ENCODE results near the gene ZNF143. TPM values are rescaled to one million over a fixed set of nuclear protein-coding genes. Genes with fewer than 3 reads are reported as not detected.
"Not testable (repeated sequence)": the region's sequence is repeated elsewhere in the genome, so short reads cannot be mapped to it uniquely, and the experiment has no call there.

ZNF143 gene
- 7.0 TPM for total RNA-seq

DNA sequence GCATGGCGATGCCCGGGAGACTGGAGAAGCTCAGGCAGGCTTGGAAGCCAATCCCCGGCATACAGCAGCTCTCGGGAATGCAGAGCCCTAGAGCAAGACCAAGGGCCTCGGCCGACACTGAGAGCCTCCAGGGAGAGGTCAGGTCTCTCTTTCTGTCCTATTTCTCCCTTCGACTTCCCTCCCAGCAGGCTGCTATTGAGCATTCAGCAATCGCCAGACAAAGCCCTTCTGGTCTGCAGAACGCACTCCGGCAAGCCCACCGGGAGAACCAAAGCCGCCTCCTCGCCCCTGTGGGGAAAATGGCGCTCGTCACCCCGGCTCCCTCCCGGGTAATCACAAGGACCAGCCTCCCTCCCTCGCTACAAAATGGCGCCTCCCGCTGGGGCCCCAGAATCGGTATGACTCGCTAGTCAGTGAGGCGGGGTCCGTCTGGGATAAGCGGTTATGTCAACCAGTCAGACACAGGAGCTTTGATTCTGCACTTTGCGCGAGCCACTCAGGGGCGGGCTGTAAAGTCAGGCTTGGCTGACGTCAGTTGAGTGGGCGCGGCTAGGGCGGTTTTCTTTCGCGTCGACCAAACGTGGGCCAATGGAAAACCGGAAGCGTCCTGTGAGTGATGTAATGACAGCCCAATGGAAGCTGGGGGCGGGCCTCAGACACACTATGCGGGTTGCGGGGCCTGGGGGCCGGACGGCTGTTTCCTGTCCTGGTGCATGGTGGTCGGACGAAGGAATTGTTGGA lies at the start of gene ZNF143:
Gene ZNF143 (plus strand): TSS at position 691 of the 741 bp plus-strand sequence. CDS start 10,297 bp downstream, outside the sequence.
- DNase-seq (ENCODE audit: low spot score) (peak; percentile 100), ATAC-seq (peak; percentile 89)

- ATAC-seq: peak; percentile 98
- peak; percentile 60 for DNase-seq (ENCODE audit: low spot score)
These were observed 32.1 kb upstream of the ZNF143 start for GRCh38 chr11:9428706-9429105.

DNA sequence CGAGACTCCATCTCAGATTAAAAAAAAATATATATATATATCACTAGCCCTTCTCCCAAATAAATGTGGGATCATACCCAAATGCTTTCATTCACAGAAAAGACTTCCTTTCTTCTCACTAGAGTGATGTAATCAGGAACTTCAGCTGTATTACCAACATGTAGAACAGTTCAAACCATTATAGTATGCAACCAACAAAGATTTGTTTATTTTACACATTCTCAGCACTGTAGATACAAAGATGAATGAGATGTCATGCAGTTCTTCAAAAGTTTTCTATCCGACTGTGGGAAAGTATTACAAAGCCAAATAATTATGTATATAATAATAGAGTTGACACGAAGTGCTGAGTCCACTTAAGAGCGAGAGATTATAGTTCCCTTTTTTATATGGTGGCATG lies 22.2 kb upstream of the ZNF143 start:
- DNase-seq (ENCODE audit: low spot score) (no peak), ATAC-seq (no peak)

DNA sequence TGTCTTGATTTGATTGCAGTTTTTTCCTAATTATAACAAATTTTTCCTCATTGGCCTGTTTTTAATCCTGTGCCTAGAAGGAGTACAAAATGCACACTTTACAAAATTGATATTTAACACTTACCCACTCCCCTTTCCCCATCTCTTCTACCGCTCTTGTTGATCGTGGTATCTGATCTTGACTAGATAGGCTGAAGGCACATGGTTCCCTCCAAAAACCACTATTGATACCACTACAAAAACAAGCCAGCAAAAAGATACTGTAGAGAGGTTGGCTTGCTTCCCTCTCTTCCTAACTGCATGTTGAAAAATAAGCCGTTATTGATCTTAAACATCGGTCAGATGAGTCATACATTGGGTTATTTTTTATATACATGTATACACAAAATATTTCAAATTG lies 14.6 kb upstream of the ZNF143 start:
- ATAC-seq: no peak
- no peak for DNase-seq (ENCODE audit: low spot score)

- DNase-seq (ENCODE audit: low spot score): no peak
- no peak for ATAC-seq
These were observed 12.0 kb upstream of the ZNF143 start for GRCh38 chr11:9448576-9449352.

DNA sequence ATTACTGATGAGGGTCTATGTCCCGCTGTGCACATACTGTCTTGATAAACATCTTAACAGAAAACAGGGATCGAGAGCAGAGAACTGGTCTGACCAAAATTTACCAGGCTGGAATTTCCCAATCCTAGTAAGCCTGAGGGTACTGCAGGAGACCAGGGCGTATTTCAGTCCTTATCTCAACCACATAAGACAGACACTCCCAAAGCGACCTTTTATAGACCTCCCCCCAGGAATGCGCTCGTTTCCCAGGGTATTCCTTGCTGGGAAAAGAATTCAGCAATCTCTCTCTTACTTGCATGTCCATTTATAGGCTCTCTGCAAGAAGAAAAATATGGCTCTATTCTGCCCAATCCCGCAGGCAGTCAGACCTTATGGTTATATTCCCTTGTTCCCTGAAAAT lies 8.8 kb upstream of the ZNF143 start:
- DNase-seq (ENCODE audit: low spot score); ATAC-seq: not testable (repeated sequence)

GRCh38 chr11:9455722-9456121 lies 5.1 kb upstream of the ZNF143 start:
- ATAC-seq (no peak), DNase-seq (ENCODE audit: low spot score) (no peak)

DNA sequence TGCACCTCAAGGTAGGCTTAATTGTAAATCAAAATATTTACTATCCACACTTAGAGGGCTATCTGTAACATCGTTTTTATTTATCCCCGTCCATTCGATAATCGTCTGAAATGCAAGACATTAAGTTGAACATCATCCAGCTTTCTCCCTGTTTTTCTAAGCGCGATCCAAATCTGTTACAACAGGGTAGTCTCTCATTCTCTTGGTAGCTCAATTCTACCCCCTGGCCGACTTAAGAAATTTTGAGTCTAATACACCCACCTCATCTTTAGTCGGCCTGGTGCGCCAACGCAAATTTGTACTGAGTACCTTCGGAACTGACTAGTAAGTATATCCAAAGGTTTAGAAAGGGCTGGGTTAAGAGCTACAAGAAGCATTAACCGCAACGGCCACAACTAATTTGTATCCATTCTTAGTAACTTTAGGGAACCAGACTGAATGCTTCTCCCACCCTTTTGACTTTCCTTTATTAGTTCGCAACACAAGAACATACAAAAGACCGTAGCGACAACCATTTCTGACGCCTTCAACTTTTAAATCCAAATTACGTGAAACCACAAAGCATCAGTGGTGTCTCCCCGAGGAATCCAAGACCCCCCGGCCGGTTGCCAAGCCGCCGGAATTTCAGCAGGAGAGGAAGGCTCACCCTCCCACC lies 1.0 kb upstream of the ZNF143 start:
- ATAC-seq (no peak), DNase-seq (ENCODE audit: low spot score) (no peak)

DNA sequence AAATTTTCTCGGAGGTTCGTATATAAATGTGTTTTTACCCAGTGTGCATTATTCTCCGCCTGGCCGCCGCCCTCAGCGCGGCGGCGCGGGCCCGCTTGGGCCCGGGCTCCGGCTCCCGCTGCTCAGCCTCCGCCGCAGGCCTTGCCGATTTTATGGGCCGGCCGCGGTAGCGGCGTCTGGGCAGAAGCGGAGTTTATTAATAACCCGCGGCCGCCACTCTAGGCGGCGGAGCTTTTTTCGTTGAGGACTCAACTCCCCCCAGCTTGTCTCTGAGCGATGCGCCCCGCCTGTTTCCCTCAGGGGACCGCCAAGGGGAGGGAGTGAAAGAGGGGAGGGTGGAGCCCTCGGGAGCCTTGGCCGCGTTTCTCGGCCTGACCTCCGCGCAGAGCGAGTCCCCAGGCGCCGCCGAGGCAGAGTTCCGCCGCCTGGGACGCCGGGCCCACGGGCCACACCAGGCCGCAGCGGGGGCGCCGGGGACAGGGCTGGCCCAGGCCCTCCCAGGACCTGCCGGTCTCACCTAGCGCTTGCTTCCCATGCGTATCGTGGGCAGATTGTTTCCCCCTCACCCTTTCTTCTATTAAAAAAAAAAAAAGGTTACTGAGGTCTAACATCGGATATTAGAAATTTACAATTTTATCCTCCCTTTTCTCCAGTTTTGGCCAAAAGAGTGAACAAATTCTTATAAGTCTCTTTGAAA lies 399 bp downstream of the ZNF143 start:
- ATAC-seq: peak; percentile 77

GRCh38 chr11:9461760-9462134 lies 935 bp downstream of the ZNF143 start:
- ATAC-seq (no peak), DNase-seq (ENCODE audit: low spot score) (no peak)

More for the DNA sequence above, 399 bp downstream of the ZNF143 start:
- peak; percentile 89 for DNase-seq (ENCODE audit: low spot score)

GRCh38 chr11:9462172-9462799 lies 1.5 kb downstream of the ZNF143 start:
- ATAC-seq: no peak
- DNase-seq (ENCODE audit: low spot score): no peak

- DNase-seq (ENCODE audit: low spot score): no peak
- ATAC-seq: no peak
These were observed 2.2 kb downstream of the ZNF143 start for GRCh38 chr11:9462806-9463537.

- DNase-seq (ENCODE audit: low spot score) (no peak), ATAC-seq (no peak)
These were observed 10.0 kb downstream of the ZNF143 start for GRCh38 chr11:9470765-9471164.

GRCh38 chr11:9473408-9473807 lies 12.6 kb downstream of the ZNF143 start:
- no peak for DNase-seq (ENCODE audit: low spot score)
- ATAC-seq: no peak

DNA sequence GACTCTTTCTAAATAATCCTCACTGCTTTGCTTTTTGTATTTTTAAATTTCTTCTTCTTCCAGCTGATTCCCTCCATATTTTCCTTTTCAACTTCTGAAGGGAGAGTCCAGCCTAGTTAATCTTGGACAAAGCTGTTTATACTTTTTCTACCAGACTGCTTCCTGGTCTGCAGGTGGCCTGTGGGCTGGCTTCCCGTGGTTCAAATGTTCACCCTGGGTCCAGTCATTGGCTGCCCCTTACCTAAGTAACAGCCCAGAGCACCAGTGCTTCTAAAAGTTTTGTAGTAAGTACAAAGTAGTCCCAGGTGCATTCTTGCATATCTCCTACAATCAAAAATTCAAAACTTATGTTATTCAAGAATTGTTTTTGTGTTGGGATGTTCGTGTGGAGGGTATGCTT lies 19.1 kb downstream of the ZNF143 start:
- no peak for ATAC-seq

GRCh38 chr11:9489080-9489765 lies 28.4 kb downstream of the ZNF143 start:
- ATAC-seq (no peak), DNase-seq (ENCODE audit: low spot score) (no peak)

More for the DNA sequence above, 19.1 kb downstream of the ZNF143 start:
- no peak for DNase-seq (ENCODE audit: low spot score)

DNA sequence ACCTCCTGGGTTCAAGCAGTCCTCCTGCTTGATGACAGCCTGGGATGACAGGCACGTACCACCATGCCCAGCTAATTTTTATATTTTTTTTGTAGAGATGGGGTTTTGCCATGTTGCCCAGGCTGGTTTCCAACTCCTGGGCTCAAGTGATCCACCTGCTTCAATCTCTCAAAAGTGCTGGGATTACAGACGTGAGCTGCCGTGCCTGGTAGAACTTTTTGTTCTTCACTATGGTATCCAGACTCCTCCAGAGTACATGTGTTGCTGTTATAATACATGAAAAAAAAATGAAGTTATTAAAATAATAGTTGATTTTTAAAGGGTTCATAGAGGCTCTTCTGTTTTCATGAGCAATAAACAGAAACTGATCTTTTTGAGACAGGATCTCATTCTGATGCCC lies 29.6 kb downstream of the ZNF143 start:
- ATAC-seq (no peak), DNase-seq (ENCODE audit: low spot score) (no peak)

GRCh38 chr11:9493492-9493891 lies 32.7 kb downstream of the ZNF143 start:
- ATAC-seq: no peak
- DNase-seq (ENCODE audit: low spot score): no peak

DNA sequence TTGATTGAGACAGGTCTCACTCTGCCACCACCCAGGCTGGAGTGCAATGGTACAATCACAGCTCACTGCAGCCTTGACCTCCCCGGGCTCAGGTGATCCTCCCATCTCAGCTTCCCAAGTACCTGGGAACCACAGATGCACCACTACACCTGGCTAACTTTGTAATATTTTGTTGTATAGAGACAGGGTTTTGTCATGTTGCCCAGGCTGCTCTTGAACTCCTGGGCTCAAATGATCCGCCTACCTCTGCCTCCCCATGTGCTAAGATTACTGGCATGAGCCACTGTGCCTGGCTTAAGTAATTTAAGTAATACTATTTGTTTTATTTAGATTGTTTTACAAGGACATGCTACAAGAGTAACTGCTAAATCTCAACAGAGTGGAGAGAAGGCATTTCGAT lies 33.5 kb downstream of the ZNF143 start:
- ATAC-seq: no peak
- no peak for DNase-seq (ENCODE audit: low spot score)
